ENCODE results near the gene B3GNT7. TPM values are rescaled to one million over a fixed set of nuclear protein-coding genes. Genes with fewer than 3 reads are reported as not detected.
"Not testable (repeated sequence)": the region's sequence is repeated elsewhere in the genome, so short reads cannot be mapped to it uniquely, and the experiment has no call there.

B3GNT7 gene
- total RNA-seq, 1 donor from 2014 or later, result 1.6 TPM

DNA sequence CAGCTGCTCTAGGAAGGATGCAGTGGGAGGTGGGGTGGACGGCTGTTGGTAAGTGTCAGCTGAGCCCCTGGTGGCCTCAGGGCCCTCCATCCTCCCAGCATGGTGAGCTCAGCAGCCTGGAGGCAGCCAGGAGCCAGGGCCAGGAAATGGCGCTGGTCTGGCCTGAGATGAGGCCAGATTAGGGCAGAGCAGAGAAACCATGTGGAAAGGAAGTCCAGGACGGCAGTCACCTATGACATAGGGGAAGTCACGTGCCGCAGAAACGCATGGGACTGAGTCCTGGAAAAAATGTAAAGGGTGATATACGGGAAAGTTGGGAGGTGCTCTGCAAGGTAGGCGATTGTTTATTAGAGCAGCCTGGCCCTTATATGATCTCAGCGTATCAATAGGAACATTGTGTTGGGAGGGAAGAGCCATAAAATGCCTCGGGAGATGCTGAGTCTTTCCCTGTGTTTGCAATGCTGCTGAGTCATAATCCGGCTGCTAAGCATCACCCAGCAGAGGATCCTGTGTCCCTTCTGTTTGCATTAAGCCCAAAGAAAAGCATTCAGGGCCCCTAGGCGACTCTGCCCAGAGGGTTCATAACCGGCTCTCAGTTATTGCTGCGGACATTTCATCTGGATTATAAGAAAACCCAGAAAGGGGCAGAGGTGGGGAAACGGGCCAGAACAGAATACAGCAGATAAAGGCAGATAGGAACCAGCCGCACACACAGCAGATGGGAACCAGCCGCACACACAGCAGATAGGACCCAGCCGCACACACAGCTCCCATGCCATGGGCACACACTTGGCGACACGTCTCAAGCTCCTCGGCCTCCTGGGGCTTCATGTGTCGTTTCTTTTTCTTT, 30.3 kb upstream of the B3GNT7 start:
- DNase-seq (ENCODE audit: low spot score) (no peak), ATAC-seq (peak; percentile 44)

DNA sequence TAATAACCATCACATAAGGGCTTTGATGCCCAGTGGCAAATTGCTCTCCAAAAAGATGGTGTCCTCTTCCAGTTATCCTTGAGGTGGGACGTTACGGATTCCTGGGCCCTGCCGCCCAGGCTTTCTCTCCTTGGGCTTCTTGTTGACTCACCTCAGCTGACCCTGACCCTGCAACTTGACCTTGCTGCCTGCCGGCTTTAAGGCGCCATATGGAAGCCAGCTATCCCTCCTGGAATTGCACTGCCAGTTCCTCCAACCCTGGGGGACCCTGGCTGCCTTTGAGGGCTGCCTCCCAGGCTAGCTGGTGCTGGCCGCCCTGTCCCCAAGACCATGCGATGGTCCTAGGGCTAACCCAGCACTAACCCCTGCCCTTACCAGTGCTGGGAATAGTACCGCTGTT, 28.3 kb upstream of the B3GNT7 start:
- ATAC-seq (no peak), DNase-seq (ENCODE audit: low spot score) (no peak)

DNA sequence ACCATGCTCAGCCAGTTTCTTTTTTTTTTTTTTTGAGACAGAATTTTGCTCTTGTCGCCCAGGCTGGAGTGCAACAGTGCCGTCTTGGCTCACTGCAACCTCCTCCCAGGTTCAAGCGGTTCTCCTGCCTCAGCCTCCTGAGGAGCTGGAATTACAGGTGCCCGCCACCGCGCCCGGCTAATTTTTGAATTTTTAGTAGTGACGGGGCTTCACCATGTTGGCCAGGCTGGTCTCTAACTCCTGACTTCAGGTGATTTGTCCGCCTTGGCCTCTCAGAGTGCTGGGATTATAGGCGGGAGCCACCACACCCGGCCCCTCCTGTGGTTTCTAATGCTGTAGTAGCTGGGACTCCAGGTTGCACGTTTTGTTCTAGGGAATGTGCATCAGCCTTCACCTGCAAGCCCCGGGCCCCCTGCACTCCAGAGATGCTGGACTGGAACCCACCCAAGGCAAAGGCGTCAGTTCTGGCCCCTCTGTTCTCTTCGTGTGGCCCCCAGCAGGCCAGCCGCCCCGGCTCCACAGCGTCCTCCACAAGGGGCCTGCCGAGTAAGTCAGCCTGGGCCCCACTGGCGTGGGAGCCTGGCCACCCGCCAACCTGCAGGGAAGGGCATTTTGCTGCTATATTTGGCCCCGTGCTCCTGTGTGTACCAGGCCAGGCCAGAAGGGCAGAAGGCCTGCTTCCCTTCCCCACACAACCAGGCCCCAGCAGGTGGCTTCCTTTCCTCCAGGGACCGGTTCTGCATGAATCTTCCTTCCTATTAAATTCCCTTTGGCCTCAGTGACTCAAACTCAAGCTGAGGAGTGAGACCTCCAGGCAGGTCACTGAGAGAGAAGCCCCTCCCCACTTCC, 25.7 kb upstream of the B3GNT7 start:
- DNase-seq (ENCODE audit: low spot score) (no peak), ATAC-seq (no peak)

DNA sequence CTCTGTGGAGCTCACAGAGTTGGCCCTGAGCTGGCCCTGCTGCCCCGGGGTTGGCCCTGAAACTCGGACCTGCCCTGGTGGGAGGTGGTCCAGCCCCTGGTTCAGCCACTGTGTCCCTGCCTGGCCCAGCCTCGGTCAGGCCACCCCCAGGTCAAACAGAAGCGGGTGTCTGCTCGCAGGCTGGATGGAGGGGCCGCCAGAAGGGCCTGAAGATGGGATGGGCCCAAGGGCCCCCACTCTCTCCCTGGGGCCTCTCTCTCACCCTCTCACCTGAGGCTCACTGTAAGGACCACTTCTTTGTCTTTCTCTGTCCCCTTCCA, 25.1 kb upstream of the B3GNT7 start:
- ATAC-seq (no peak), DNase-seq (ENCODE audit: low spot score) (no peak)

DNA sequence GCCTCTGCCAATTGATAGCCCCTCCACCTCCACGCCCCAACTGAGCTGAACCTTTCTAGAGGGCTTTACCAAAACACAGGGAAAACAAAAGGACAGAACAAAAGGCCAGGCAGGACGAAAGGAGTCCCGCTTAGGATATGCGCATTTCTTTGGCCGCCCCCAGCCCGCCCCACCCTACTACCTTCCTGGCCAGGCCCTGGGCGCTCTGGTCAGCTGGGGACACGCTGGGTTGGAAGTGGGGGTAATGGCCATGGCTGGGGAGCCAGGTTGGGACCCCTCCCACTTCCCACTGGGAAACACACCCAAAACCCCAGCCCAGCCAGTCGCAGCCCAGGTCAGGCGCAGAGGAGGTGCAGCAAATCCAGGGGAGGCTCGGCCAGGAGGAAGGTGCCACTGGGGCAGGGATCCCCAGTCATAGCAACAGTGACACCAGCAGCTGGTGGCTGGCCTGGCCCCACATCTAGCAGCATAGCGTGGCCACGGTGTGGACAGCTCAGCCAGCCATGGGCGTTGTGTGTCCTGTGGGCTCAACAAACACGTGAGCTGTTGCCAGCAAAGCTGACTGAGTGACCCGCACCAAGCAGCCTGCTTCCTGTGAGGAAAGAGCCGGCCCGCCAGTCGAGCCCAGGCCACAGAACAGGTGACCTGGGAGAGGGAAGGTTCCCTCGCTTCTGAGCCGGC, 24.6 kb upstream of the B3GNT7 start:
- ATAC-seq (no peak), DNase-seq (ENCODE audit: low spot score) (no peak)

DNA sequence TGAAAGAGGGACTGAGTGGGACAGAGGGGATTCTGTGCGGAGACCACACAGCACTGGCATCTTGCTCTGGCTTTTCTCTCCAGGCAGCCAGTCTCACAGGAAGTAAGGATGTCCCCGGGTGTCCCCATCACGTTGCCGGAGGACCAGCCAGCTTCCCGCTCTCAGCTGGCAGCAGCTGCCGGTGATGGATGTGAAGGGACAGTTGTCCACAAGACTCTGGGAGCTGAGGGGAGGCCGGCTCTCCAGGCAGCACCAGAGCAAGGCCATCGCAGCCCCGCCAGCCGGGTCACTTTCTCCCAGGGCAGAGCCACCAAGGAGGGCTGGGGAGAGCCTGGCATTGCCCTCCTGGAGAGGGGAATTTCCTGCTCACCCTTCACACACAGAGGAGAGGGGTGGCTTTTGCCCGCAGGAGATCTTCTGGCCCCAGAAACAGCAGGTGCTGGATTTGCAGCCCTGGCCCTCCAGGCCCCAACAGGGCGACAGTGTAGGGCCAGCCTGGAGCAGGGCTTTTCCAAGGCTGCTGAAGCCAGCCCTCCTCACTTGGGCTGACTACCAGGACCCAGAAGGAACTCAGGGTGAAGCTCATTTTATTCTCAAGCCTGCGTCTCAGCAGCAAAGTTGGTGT, 24.0 kb upstream of the B3GNT7 start:
- no peak for ATAC-seq
- no peak for DNase-seq (ENCODE audit: low spot score)

DNA sequence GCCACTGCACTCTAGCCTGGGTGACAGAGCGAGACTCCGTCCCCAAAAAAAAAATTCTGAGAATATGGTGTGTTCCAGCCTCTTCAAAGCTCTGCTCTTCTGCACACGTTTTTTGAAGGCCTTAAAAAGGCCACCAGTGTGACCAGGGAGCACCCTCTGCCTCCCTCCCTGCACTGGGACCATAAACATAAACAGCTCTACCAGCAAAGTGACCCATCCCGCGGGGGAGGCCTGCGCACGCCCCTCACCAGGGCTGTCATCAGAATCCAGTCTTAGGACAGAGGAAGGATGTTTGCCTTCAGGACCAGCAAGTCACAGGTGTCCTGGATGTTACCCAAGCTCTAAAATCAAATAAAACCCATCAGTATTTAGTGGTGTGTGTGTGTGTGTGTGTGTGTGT, 23.2 kb upstream of the B3GNT7 start:
- no peak for DNase-seq (ENCODE audit: low spot score)

DNA sequence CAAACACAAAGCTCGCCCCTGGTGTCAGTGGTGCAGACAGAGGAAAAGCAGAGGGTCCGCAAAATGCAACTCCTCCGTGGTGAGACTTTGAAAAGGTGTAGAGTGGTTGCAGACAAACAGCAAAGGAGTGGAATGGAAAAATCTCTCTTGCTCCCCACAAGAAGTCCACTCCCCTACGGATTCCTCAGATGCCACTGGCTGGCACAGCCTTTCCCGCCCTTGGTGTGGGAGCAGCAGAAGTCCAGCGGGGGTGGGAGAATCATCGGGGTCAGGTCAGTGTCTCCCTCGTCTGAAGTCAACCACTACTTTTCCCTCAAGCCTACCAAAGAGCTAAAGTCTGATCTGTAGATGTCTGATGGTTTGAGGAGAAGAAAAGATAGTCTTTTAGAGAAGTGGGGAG, 22.3 kb upstream of the B3GNT7 start:
- DNase-seq (ENCODE audit: low spot score) (no peak), ATAC-seq (no peak)

More for the DNA sequence above, 23.2 kb upstream of the B3GNT7 start:
- no peak for ATAC-seq

DNA sequence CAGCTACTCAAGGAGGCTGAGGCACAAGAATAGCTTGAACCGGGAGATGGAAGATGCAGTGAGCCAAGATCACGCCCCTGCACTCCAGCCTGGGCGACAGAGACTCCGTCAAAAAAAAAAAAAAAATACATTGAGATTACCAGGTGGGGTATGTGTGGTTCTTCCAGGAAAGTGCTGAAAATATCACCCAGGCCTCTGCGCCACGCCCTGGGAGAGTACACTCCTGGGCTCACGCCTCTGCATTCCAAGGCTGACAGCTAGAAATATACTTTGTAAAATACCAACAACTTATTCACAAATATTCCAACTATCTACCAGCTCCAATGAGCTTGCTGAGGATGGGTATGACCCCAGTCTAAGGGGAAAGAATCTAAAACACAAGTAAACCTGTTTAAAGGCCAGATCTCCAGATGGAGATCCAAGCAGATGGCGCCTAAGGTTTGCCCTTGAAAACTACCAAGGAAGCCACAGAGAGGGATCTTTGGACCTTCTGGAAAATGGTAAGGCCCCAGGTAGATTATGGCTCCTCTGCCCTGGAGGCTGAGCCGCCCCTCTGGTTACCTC, 21.6 kb upstream of the B3GNT7 start:
- DNase-seq (ENCODE audit: low spot score), result no peak
- no peak for ATAC-seq

DNA sequence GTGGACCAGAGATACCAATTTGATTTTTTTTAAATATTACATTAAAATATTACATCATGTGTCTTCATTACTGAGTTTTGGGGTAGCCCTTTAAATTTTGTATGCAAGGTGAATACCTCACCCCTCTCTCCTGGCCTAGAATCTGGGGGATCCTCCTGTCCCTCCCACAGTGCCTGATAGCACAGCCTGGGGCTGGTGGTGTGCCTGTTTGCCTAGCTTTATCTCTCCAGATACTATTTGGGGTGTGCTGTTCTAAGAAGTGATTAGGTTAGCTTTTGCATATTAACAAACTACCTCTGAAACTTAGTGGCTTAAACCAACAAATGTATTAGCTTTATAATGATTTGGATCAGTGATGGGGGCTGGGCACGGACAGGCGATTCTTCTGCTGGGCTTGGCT, 20.7 kb upstream of the B3GNT7 start:
- DNase-seq (ENCODE audit: low spot score) (no peak), ATAC-seq (no peak)

DNA sequence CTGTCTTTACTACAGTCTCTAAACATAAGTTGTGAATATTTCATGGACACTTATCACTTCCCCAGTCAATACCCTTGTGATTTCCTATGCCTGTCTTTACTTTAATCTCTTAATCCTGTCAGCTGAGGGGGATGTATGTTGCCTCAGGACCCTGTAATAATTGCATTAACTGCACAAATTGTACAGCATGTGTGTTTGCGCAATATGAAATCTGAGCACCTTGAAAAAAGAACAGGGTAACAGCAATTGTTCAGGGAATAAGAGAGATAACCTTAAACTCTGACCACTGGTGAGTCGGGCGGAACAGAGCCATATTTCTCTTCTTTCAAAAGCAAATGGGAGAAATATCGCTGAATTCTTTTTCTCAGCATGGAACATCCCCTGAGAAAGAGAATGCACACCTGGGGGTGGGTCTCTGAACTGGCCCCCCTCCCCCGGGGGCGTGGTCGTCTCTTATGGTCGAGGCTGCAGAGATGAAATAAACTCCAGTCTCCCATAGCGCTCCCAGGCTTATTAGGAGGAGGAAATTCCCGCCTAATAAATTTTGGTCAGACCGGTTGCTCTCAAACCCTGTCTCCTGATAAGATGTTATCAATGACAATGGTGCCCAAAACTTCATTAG, 19.4 kb upstream of the B3GNT7 start:
- DNase-seq (ENCODE audit: low spot score); ATAC-seq: not testable (repeated sequence)

DNA sequence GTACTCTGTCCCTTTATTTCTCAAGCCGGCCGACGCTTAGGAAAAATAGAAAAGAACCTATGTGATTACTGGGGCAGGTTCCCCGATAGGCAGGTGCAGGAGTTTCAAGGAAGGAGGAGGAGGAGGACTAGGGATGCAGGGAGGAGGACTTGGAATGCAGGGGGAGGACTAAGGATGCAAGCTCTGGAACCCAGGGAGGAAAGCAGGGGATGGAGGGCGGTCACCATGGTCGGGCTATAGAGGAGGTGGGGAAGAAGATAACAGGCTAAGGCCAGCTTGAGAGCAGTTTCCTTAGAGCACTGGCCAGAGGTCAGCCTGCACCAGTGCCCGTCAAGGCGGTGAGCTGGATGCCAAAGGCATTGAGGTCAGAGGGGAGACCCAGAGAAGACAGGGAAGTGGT, 18.7 kb upstream of the B3GNT7 start:
- DNase-seq (ENCODE audit: low spot score), result no peak
- ATAC-seq, result no peak

DNA sequence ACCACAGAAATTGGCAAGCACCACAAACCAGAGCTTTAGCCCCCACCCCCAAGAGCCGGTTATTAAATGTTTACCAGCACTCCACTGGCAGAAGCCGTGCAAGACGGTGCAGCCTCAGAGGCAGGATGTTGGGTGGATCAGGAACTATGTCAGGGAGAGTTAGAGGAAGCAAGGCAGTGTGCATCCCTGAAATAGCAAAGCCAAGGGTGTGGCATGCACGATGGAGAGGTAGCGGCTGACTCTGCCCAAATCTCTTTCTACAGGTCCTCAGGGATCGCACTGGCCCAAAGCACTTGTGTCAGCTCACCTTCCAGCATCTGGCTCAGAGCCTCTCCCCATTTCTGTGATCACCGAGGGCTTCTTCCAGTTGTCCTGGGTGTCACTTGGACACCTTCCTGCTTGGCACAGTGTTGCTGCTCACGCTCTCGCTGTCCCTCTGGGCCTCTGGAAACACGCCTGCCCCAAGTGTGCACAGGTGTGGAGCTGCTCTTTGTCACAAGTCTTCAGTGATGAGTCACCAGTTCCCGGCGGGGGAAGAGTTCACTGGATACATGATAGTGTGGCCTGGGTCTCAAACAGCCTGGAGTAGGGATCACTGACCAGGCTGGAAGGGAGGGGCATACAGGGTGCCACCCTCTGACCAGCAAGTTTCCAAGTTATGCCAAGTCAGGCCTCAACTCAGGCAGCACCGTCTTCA, 17.3 kb upstream of the B3GNT7 start:
- DNase-seq (ENCODE audit: low spot score), result no peak
- ATAC-seq, result no peak

DNA sequence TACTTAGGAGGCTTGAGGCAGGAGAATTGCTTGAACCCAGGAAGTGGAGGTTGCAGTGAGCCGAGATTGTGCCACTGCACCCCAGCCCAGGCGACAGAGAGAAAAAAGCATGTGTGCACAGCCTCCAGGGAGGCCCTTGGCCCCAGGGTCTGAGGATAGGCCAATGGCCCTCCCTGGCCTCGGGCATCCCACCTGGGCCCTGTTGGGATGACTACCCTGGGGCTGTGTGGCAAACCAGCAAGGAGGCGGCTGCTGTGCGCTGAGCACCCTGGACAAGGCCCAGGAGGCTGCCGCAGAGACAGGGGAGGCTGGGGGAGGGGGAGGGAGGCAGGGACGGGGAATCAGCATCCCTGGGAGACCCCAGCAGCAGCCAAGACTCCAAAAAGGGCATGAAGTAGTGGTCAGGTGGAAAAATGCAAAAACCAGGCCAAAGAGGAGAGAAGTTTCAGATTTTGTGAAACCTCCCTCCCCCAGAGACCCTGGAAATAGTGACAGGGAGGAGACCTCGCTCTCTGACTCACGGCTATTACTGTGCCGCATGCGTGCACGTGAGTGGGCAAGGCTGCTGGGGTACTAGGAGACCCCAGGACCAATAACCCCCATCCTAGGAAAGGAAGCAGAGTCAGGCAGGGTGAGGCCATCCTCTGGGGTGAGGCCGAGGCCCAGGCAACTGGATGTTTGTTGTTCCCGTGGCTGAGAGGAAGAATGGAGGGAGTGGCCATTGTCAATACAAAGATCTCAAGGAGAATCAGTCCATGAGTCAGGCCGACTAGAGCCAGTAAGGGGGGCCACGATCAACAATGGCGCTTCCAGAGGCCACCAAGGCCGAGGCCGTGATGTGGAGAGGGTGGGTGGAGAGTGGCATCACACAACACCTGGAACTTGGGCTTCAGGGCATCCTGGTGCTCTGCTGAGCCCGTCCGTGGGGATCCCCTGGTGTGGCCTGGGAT, 16.0 kb upstream of the B3GNT7 start:
- DNase-seq (ENCODE audit: low spot score), result no peak
- no peak for ATAC-seq

DNA sequence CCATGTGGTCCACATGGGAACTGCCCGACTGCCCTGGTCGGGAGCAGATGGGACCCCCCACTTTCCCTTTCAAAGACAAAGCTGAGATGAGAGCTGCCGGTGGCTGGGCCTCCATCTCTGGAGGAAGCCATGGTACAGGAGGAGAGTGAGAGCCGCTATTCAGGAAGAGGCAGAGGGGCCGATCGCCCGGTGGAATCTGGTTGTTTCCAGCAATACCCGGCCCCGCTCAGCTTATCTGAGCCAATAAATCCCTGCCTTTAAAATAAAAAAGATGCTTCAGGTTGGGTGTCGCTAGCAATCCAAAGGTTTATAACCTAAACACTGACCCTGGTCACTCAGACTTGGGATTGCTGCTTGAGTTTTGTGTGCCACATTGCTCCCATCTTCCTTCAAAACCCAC, 15.2 kb upstream of the B3GNT7 start:
- ATAC-seq (no peak), DNase-seq (ENCODE audit: low spot score) (no peak)

DNA sequence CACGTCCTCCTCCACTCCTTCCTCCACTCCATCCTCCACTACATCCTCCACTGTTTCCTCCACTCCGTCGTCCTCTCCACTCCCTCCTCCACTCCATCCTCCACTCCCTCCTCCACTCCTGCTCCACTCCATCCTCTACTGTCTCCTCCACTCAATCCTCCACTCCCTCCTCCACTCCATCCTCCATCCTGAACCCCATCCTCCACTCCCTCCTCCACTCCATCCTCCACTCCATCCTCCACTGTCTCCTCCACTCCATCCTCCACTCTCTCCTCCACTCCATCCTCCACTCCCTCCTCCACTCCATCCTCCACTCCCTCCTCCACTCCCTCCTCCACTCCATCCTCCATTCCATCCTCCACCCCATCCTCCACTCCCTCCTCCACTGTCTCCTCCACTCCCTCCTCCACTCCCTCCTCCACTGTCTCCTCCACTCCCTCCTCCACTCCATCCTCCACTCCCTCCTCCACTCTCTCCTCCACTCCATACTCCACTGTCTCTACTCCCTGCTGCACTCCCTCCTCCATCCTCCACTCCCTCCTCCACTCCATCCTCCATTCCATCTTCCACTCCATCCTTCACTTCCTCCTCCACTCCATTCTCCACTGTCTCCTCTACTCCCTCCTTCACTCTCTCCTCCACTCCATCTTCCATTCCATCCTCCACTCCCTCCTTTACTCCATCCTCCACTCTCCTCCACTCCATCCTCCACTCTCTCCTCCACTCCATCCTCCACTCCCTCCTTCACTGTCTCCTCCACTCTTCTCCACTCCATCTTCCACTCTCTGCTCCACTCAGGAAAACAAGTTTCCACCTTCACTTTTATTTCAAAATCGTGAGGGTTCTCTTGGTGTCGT, 14.3 kb upstream of the B3GNT7 start:
- no peak for ATAC-seq
- no peak for DNase-seq (ENCODE audit: low spot score)

DNA sequence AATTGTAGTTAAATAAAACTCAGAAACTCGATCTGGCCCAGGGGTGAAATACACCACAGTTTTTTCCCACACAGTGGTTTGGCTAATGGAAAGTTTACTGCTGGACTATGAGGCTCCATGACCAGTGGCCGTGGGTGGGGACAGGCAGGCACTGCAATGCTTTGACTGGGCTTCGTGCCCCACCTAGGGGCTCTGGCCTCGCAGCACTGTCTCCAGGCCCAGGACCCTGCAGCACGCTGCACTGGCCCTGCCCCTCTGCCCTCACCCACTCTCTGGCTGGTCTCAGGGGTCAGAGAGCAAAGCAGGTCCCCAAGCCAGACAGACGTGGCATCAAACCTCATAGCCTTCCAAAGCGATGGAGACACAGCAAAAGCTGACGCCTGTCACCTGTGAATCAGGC, 13.4 kb upstream of the B3GNT7 start:
- ATAC-seq, result no peak
- DNase-seq (ENCODE audit: low spot score), result no peak
